ENCODE measurements around the gene FBXW12. TPM values are rescaled to one million over a fixed set of nuclear protein-coding genes. Genes with fewer than 3 reads are reported as not detected.
"Not testable (repeated sequence)": the region's sequence is repeated elsewhere in the genome, so short reads cannot be mapped to it uniquely, and the experiment has no call there.

The FBXW12 gene
- total RNA-seq, 1 experiment from 2014 or later: not detected

- Histone ChIP-seq H3K27me3 (ENCODE audit: low read length) (no peaks in the 10 kb centered on the region), H4K20me1 (ENCODE audit: low read length) (no peaks in the 10 kb centered on the region), H3K9me2 (replicated peaks; ENCODE audit: low read length) (no peaks in the 10 kb centered on the region), H3K27ac (ENCODE audit: low read length) (no peak overlapping the region), H3F3A (ENCODE audit: low read length, unreplicated experiment) (no peaks in the 10 kb centered on the region), H3K9ac (ENCODE audit: low read length) (no peak overlapping the region), H3K4me1 (ENCODE audit: insufficient read depth, low read length) (peaks cover 11% of the 10 kb centered on the region; the same call in 1 of the 2 replicates), H3K36me3 (ENCODE audit: low read depth, low read length) (no peaks in the 10 kb centered on the region), H3K9me3 (ENCODE audit: low read length) (no peaks in the 10 kb centered on the region), H3K4me3 (ENCODE audit: low read length) (no peak overlapping the region), H3K79me2 (ENCODE audit: low read length) (no peaks in the 10 kb centered on the region), H3K4me2 (ENCODE audit: low read length) (no peak overlapping the region), H2AFZ (ENCODE audit: low read length) (no peak overlapping the region)
- DNase-seq (peak; percentile 86), ATAC-seq (peak; percentile 66)
- intact Hi-C loops (cut with micrococcal nuclease): loop anchor here (1.0 kb wide), 2 partner anchors 35 to 128 kb away; no protein-coding TSS in a partner anchor
- ChIA-PET CTCF (interaction anchor here (0.5 to 3.9 kb wide), 20 partner anchors 8 to 740 kb away, joined by 3 to 222 read pairs (median 6); partner anchors contain the start of genes ATRIP, CCDC51 and TMA7), POLR2A (ENCODE audit: unreplicated experiment) (interaction anchor here (0.6 kb wide), 2 partner anchors 35 to 284 kb away, joined by 3 to 4 read pairs; no protein-coding TSS in a partner anchor)
- TF ChIP-seq CTCF (conservative IDR thresholded peaks at IDR 0.05; ENCODE audit: low read depth, low read length) (peak; percentile 82), EZH2phosphoT487 (IDR thresholded peaks at IDR 0.05; ENCODE audit: borderline replicate concordance, low read length) (no peak)
- BruUV-seq (replicated peaks): no TSS peak
Observed at GRCh38 chr3:48400824-48401433, 28.9 kb downstream of the FBXW12 start.

GRCh38 chr3:48401434-48401901 lies 29.4 kb downstream of the FBXW12 start:
- CTCF ChIA-PET: interaction anchor here (0.5 to 3.9 kb wide), 18 partner anchors 9 to 207 kb away, joined by 3 to 222 read pairs (median 6); partner anchors contain the start of genes ATRIP, CCDC51 and TMA7
- H3F3A ChIP-seq (ENCODE audit: low read length, unreplicated experiment); H3K9ac ChIP-seq (ENCODE audit: low read length); H3K27ac ChIP-seq (ENCODE audit: low read length); DNase-seq; H3K9me3 ChIP-seq (ENCODE audit: low read length); H4K20me1 ChIP-seq (ENCODE audit: low read length); H3K9me2 ChIP-seq (replicated peaks; ENCODE audit: low read length); H3K36me3 ChIP-seq (ENCODE audit: low read depth, low read length); H3K79me2 ChIP-seq (ENCODE audit: low read length); H3K27me3 ChIP-seq (ENCODE audit: low read length); H2AFZ ChIP-seq (ENCODE audit: low read length); H3K4me3 ChIP-seq (ENCODE audit: low read length); H3K4me2 ChIP-seq (ENCODE audit: low read length); BruUV-seq (replicated peaks); ATAC-seq: not testable (repeated sequence)
- intact Hi-C loops (cut with micrococcal nuclease): loop anchor here (1.0 kb wide), 2 partner anchors 35 to 128 kb away; no protein-coding TSS in a partner anchor
- peaks cover 11% of the 10 kb centered on the region; the same call in 1 of the 2 replicates for H3K4me1 ChIP-seq (ENCODE audit: insufficient read depth, low read length)
- POLR2A ChIA-PET (ENCODE audit: unreplicated experiment): interaction anchor here (0.6 kb wide), 2 partner anchors 35 to 283 kb away, joined by 3 to 4 read pairs; no protein-coding TSS in a partner anchor

- 0 out of 2 replicates have a peak overlapping the region, but pooled peaks have one; percentile 4 for H3K4me2 ChIP-seq (ENCODE audit: low read length)
- H3K27ac ChIP-seq (ENCODE audit: low read length): no peak overlapping the region
- no peaks in the 10 kb centered on the region for H3K36me3 ChIP-seq (ENCODE audit: low read depth, low read length)
- H3K4me1 ChIP-seq (ENCODE audit: insufficient read depth, low read length): peaks cover 11% of the 10 kb centered on the region; the same call in 1 of the 2 replicates
- no peaks in the 10 kb centered on the region for H3F3A ChIP-seq (ENCODE audit: low read length, unreplicated experiment)
- H3K27me3 ChIP-seq (ENCODE audit: low read length): no peaks in the 10 kb centered on the region
- intact Hi-C loops (cut with micrococcal nuclease): no loop called here
- ChIA-PET POLR2A (ENCODE audit: unreplicated experiment) (no interaction called here), CTCF (interaction anchor here (3.9 kb wide), 1 partner anchor 34 kb away, joined by 222 read pairs; no protein-coding TSS in a partner anchor)
- no peaks in the 10 kb centered on the region for H3K9me3 ChIP-seq (ENCODE audit: low read length)
- no peak overlapping the region for H2AFZ ChIP-seq (ENCODE audit: low read length)
- no peaks in the 10 kb centered on the region for H3K79me2 ChIP-seq (ENCODE audit: low read length)
- H3K9ac ChIP-seq (ENCODE audit: low read length): no peak overlapping the region
- no peak for TF ChIP-seq EZH2phosphoT487 (IDR thresholded peaks at IDR 0.05; ENCODE audit: borderline replicate concordance, low read length)
- no peak for TF ChIP-seq CTCF (conservative IDR thresholded peaks at IDR 0.05; ENCODE audit: low read depth, low read length)
- no peak for TF ChIP-seq EZH2 (IDR thresholded peaks at IDR 0.05; ENCODE audit: low read length, unreplicated experiment)
- DNase-seq (peak; percentile 77), ATAC-seq (peak; percentile 60)
- H4K20me1 ChIP-seq (ENCODE audit: low read length): no peaks in the 10 kb centered on the region
- BruUV-seq (replicated peaks): no TSS peak
- no peaks in the 10 kb centered on the region for H3K9me2 ChIP-seq (replicated peaks; ENCODE audit: low read length)
- no peak overlapping the region for H3K4me3 ChIP-seq (ENCODE audit: low read length)
Observed at GRCh38 chr3:48402281-48402732, 30.3 kb downstream of the FBXW12 start.
